ENCODE measurements around the gene PHLDB3. TPM values are rescaled to one million over a fixed set of nuclear protein-coding genes. Genes with fewer than 3 reads are reported as not detected.

PHLDB3 gene
- total RNA-seq, 1 experiment from 2014 or later = 14.3 TPM

DNA sequence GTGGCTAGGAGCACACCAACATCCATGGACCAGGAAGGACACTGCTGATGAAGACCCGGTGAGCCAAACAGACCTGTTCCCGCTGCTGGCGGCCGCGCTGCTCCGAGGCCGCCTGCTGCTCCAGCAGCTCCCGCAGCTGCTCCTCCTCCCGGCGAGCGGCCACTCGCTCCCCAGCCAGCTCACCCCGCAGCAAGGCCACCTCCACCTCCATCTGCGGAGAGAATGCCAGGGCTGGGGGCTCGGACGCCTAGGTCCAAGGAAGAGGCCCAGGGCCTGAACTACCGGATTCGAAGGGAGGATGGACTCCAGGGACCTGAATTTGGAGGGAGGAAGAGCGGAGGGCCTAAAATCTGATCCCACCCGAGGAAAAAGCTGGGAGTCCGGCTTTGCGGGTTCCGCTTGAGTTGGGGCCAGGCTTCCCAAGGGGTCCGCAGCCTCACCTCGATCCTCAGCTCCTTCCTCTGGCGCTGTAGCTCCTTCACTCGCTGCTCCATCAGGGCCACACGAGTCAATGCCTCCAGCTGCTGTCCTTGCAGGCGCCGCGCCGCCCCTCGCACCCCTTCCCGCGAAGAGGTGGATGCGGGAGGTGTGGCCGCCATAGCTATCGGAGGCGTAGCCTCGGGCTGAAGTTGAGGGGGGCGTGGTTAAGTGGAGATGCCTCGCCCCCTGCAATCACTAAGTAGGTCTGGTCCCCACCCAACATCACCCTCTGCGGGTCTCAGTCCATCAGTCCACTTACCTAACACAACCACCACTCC, 2.7 kb downstream of the PHLDB3 start:
- no peak for DNase-seq (ENCODE audit: extremely low read depth, low read depth)

DNA sequence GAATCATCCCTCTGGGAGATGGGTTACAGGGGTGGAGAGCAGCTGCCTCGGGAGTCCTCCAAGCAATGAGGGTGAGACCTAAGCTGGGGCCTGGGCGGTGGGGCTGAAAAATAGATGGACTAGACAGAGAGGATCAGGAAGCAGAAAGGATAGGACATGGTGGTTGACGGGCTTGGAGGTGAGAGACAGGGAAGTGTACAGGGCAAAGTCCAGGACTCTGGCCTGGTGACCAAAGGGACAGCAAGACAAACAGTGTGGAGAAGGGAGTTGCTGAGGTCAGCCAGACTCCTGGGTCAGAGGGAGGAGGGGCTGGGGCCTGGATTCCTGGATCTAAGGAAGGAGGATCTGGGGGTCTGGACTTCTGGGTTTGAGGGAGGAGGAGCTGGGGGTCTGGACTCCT, 5.5 kb downstream of the PHLDB3 start:
- DNase-seq (ENCODE audit: extremely low read depth, low read depth) = no peak

DNA sequence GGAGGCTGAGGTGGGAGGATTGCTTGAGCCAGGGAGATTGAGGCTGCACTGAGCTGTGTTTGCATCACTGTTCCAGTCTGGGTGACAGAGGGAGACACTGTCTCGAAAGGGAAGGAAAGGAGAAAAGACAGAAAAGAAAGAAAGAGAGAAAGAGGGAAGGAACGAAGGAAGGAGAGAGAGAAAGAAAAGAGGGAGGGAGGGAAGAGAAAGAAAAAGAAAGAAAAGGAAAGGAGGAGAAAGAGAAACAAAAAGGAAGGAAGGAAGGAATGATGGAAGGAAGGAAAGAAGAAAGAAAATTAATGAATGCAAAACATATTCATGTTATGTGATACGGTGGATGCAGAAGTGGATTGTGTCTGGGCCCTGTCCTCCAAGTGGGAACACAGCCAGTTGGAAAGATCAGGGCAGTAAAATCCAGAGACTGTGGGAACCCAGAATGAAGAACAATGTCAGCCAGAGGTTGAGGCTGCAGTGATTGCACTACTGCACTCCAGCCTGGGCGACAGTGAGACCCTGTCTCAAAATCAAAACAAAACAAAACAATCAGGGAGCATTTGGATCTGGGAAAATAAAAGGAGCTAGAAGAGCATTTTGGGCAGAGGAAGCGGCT, 6.2 kb downstream of the PHLDB3 start:
- DNase-seq (ENCODE audit: extremely low read depth, low read depth) = no peak

DNA sequence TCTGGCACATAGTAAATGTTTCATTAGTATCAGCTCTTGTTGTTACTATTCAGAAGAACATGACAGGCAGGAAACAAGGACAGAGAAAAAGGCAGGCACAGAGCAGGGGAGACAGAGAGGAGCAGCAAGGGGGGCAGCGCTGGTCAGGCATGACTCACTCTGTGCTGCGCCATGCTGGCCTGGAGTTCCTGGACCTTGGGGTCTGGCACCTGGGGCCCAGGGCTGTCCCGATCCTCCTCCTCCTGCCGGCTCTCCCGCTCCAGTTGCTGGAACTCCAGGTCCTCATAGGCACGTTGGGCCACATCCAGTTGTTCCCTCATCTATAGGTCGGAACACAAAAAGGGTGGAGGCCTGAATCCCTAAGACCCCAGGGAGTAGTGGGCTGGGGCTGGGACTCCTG, 7.6 kb downstream of the PHLDB3 start:
- no peak for DNase-seq (ENCODE audit: extremely low read depth, low read depth)

DNA sequence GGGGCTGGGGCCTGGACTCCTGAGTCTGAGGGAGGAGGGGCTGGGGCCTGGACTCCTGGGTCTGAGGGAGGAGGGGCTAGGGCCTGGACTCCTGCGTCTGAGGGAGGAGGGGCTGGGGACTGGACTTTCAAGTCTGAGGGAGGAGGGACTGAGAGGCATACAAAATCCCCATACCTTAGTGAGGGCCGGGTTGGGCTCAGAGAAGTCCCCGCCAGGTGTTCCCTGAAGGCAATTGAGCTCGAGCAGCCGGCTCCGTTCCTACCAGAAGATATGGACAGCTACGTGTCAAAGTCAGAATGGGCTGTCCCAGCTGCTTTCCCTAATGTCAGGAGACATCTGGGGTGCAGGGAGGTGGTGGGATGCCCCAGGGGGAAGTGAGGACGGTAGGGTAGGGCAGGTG, 9.5 kb downstream of the PHLDB3 start:
- no peak for DNase-seq (ENCODE audit: extremely low read depth, low read depth)

DNA sequence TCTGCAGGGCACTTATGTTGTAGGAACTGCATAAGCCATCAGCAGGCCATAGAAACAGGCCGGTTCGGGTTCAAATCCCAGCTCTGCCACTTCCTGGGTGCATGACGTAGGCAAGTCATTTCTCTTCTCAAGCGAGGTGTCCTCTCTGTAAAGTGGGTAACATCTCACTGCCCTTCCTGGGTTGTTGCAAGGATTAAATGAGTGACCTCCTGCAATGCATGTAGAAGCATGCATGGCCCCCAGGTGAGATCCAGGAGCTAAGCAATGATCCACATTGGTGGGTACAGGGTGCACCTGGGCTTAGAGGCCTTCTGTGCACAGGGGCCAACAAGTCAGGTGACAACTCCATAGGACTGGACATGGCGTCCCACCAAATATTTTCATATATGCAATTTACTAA, 13.8 kb downstream of the PHLDB3 start:
- no peak for DNase-seq (ENCODE audit: extremely low read depth, low read depth)

DNA sequence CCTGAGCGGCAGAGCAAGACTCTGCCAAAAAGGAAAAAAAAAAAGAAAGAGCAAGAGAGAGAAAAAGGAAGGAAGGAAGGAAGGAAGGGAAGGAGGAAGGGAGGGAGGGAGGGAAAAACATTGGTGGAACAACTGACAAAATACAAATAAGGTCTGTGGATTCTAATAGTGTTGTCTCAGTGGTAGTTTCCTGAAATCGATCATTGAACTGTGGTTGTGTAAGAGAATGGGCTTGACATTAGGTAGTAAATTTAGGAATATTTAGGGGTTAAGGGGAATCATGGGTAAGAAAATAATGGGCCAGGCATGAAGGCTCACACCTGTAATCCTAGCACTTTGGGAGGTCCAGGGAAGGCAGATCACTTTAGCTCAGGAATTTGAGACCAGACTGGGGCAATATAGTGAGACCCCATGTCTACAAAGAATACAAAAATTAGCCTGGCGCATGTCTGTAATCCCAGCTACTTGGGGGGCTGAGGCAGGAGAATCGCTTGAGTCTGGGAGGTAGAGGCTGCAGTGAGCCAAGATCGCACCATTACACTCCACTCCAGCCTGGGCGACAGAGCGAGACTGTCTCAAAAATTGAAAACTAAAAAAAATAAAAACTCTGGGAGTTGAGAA, 14.5 kb downstream of the PHLDB3 start:
- no peak for DNase-seq (ENCODE audit: extremely low read depth, low read depth)

DNA sequence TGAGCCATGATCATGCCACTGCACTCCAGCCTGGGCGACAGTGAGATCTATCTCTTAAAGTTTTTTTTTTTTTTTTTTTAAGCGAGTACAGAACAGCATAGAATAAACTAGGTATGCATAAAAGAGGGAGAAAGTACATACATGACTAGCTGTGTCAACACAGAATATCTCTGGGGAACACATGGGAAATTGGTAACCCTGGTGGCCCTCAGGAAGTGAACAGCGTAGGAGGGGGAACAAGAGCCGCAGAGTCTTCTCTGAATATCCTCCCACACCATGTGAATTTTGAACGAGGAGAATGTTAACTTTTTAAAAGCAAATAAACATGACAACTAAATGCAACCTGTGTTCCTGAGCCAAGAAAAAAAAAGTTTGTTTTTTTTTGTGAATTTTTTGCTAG, 15.2 kb downstream of the PHLDB3 start:
- DNase-seq (ENCODE audit: extremely low read depth, low read depth) = no peak

DNA sequence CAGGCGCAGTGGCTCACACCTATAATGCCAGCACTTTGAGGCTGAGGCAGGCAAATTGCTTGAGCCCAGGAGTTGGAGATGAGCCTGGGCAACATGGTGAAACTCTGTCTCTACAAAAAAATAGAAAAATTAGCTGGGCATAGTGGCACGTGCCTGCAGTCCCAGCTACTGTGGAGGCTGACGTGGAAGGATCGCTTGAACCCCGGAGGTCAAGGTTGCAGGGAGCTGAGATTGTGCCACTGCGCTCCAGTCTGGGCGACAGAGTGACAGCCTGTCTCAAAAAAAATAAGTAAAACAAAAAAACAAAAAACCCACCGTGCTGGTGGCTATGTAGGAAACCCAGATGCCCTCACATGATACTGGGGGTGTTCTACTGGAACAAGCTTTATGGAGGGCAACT, 16.4 kb downstream of the PHLDB3 start:
- DNase-seq (ENCODE audit: extremely low read depth, low read depth) = no peak

DNA sequence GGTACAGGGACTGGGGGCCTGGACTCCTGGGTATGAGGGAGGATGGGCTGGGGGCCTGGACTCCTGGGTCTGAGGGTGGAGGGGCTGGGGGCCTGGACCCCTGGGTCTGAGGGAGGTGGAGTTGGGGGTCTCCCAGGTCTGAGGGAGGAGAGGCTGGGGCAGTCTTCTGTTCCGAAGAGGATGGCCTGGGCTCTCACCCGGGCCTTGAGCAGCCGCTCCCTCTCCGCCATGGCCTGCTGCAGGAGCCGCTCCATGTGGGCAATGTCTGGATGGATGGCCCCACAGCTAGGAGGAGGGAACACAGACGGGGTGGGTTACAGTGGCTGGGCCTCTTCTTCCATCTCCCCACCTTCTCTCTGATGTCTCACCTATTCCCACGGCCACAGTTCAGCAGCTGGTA, 18.1 kb downstream of the PHLDB3 start:
- no peak for DNase-seq (ENCODE audit: extremely low read depth, low read depth)

DNA sequence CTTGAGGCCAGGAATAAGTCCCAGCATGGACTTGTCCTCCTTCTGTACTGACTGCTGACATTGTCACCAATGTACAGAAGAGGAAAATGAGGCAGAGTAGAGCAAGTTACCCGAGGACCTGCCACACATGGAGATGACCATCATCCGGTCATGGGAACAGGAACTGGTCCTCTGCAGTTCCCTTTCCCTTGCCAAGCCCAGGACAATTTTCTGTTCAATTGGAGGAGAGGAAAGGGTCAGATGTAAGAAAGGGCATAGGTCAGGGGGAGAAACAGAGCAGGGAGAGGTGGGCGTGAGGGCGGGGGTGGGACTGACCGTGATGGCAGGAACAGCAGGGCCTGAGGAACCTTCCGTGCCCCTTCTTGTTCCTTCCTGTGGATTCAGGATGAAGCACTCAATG, 18.6 kb downstream of the PHLDB3 start:
- DNase-seq (ENCODE audit: extremely low read depth, low read depth) = no peak

DNA sequence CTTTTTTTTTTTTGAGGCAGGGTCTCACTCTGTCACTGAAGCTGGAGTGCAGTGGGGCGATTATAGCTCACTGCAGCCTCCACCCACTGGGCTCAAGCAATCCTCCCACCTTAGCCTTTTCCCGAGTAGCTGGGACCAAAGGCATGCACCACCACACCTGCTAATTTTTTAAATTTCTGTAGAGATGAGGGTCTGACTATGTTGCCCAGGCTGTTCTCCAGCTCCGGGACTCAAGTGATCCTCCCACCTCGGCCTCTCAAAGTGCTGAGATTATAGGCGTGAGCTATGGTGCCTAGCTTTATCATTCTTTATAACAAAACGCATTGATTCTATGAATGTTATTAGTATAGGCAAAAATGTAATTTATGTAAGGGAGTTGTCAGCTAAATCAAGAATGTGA, 21.3 kb downstream of the PHLDB3 start:
- no peak for DNase-seq (ENCODE audit: extremely low read depth, low read depth)

DNA sequence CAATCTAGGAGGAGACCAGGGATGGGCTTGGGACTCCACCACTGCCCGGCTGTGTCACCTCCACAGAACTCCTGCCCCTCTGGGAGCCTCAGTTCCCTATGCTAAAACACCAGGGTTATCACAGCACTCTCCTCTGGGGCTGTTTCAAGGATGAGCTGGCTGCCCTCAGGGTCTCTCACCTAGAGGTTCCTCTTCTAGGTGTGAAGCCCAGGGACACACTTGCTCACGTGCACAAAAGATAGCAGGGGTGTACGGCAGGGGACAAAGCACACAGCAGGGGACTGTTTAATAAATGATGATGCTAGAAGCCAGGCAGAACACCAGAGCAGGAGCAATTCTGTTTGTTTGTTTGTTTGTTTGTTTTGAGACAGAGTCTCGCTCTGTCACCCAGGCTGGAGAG, 22.4 kb downstream of the PHLDB3 start:
- DNase-seq (ENCODE audit: extremely low read depth, low read depth) = no peak

DNA sequence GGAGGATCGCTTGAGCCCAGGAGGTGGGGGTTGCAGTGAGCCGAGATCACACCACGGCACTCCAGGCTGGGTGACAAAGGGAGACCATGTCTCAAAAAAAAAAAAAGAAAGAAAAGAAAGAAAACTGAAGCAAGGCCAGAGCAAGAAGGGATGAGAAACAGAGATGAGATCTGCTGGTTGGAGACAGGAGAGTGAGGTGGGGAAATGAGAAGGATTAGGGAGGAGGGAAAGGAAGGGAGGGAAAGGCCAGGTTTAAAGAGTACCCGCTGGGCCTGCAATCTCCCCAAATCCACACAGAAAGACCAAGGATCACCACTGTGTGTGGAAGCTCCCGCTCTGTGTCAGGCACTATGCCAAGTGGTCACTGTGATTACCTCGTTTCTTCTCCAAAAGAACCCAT, 22.8 kb downstream of the PHLDB3 start:
- DNase-seq (ENCODE audit: extremely low read depth, low read depth) = no peak

DNA sequence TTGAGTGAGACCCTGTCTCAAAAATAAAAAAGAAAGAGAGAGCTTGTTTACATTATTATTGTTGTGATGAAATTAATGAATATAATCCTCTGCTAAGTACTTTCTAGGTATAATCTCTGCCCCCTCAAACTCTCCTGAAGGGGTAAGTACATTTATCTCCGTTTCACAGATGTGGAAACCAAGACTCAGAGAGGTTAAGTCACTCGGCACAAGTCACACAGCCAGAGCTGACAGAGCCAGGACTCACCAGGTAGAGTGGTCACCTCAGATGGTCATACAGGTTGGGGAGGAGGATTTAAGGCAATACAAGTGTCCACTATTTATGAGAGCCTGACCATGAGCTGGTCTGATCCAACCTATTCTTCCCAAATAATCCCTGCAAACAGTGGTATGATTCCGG, 24.0 kb downstream of the PHLDB3 start:
- no peak for DNase-seq (ENCODE audit: extremely low read depth, low read depth)

DNA sequence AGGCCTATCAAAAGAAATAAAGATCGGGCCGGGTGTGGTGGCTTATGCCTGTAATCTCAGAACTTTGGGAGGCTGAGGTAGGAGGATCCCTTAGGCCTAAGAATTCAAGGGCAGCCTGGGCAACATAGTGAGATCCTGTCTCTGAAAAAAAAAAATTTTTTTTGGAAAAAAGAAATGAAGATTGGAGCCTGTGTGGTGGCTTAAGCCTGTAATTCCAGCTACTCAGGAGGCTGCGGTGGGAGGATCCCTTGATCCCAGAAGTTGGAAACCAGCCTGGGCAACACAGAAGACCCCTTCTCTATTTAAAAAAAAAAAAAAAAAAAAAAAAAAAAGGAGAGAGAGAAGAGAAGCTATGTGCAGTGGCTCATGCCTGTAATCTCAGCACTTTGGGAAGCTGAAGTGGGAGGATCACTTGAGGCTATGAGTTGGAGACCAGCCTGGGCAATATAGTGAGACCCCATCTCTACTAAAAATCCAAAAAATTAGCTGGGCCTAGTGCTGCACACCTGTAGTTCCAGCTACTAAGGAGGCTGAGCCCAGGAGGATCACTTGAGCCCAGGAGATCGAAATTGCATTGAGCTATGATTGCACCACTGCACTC, 24.5 kb downstream of the PHLDB3 start:
- DNase-seq (ENCODE audit: extremely low read depth, low read depth) = no peak

DNA sequence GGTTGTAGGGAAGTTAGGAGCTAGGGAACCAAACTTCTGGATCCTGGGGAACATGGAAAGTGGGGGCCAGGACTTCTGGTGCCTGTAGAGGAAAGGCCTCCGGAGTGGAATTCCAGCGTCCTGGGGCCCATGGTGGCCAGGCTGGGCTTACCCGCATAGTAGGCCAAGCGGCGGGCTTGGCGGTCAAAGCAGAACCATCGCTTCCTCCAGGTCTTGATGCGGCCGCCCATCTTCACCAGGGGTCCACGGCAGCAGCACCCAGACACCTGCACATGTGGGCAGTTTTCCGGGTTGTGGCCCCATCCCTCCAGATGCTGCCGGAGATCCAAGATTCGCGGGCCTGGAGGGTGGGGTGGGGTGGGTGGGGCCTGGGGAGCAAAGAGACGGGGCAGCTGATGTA, 25.3 kb downstream of the PHLDB3 start:
- DNase-seq (ENCODE audit: extremely low read depth, low read depth) = no peak

DNA sequence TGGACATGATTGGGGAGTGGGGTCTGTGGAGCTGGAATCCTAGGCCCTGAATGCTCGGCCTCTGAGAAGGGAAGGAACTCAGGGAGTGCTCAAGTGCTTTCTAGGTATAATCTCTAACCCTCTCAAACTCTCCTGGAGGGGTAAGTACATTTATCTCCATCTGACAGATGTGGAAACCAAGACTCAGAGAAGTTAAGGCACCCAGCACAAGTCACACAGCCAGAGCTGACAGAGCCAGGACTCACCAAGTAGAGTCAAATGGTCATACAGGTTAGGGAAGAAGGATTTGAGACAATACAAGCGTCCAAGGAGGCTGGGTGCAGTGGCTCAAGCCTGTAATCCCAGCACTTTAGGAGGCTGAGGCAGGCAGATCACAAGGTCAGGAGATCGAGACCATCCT, 26.2 kb downstream of the PHLDB3 start:
- DNase-seq (ENCODE audit: extremely low read depth, low read depth) = no peak

DNA sequence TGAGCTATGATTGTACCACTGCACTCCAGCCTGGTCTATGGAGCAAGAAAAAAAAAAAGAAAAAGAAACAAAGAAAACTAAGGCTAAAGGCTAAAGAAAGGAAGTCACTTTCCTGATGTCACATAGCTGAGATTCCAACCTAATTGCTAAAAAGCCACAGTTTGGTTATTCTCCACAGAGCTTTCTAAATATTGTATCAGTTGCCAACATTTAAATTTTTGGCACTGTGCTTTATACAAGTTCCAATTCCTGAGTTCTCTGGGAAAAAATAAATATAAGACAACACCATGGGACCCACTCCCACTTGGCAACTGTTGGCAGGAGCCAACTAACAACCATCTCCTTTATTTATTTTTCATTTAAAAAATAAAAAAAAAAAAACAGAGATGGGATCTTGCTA, 27.9 kb downstream of the PHLDB3 start:
- no peak for DNase-seq (ENCODE audit: extremely low read depth, low read depth)

DNA sequence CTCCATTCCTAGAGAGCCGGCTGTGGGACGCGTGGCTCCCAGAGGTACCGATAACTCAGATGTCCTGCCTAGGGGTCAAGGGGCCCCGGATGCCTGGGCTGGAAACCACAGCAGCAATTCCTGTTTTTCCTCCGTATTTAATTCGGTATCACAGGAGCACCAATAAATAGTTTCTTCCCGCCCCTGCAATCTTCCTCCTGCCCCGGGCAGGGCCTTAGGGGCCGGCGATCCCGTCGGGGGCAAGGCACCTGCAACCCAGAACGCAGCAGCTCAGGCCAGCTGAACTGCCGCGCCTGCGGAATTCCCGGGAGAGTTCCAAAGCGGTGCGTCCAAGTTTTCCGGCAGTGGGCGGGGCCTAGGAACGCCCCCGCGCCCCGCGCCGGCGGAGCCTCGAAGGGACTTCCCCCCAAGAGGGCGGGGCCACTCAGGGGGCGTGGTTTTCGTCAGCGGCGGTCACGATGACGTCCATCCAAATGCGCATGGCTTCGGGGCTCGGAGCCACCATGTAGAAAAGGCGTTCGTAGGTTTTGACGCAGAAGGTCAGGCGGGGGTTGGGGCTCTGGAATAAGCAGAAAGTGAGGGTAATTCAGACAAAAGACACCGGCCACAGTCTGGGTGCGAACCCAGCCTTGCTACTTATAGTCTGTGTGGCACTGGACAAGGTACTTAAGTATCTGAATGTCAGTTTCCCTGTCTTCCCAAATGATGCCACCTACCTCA, 29.4 kb downstream of the PHLDB3 start:
- peak; percentile 87 for DNase-seq (ENCODE audit: extremely low read depth, low read depth)

DNA sequence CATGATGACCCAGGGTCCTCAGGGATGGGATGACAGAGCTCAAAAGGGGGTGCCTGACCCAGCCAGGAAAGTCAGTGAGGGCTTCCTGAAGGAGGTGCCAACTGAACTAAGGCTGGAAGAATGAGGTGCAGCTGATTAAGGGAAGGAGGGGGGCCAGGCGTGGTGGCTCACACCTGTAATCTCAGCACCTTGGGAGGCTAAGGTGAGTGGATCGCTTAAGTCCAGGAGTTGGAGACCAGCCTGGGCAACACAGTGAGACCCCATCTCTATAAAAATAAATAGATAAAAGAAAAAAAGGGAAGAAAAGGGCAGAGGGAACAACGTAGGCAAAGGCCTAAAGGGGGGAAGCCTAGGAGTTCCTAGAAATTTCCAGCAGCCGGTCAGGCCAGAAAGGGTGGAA, 30.1 kb downstream of the PHLDB3 start:
- no peak for DNase-seq (ENCODE audit: extremely low read depth, low read depth)
